T-helper 1 cell treated with Interleukin-12 subunit alpha and Interleukin-12 subunit beta and Interleukin-4 antibody, amounts not matched to agents 30 ng/mL and 1 ng/mL, for 36 hours (primary cell): ENCODE results near the gene TBC1D7. TPM values are rescaled to one million over a fixed set of nuclear protein-coding genes. Genes with fewer than 3 reads are reported as not detected.

Experiments
- intact Hi-C: fragments of 100-400 bp; cut with micrococcal nuclease; formaldehyde crosslinking; loops from one replicate; pipeline ENCODE4 v1.15.1; 2024
- total RNA-seq: library from RNA; stranded (reverse); gene quantifications from 2 replicates; pipeline ENCODE4 v1.2.3, GENCODE V29; 2022

The TBC1D7 gene
- total RNA-seq, 1 donor from 2014 or later = 24.0 TPM

GRCh38 chr6:13327691-13328075 is 654 bp downstream of the TBC1D7 start:
- intact Hi-C loops = loop anchor here (1.0 to 5.0 kb wide), 11 partner anchors 24 to 790 kb away; partner anchors contain the start of genes CD83, GFOD1, MCUR1 and NOL7

- intact Hi-C loops = loop anchor here (5.0 kb wide), 1 partner anchor 791 kb away; the partner anchor contains the start of gene CD83
These were observed 2.2 kb downstream of the TBC1D7 start for GRCh38 chr6:13326031-13326586.

- intact Hi-C loops = no loop called here
These were observed 8.3 kb downstream of the TBC1D7 start for GRCh38 chr6:13319891-13320564.

- intact Hi-C loops = no loop called here
These were observed 9.5 kb downstream of the TBC1D7 start for GRCh38 chr6:13318821-13319220.

DNA sequence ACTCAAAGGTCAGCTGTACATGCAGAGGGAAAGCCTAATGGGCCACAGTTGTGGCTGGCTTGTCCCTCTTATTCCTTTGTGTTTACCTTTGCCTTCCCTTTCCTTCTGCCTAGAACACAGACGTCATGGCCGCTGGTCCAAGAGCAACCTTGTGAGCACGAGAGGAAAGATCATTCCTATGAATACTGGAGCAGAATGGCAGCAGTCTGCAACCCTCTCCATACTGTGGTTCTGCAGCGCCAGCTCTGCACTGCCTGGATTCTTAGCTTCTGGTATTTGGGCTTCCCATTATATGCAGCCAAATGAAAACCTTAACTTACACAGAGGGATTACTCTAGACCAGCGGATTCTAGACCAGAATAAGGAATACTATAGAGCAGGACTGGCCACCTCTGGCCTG is 12.4 kb downstream of the TBC1D7 start:
- intact Hi-C loops = no loop called here

- intact Hi-C loops = no loop called here
These were observed 13.5 kb downstream of the TBC1D7 start for GRCh38 chr6:13314806-13315205.

- intact Hi-C loops = no loop called here
These were observed 17.2 kb downstream of the TBC1D7 start for GRCh38 chr6:13311155-13311554.

GRCh38 chr6:13308332-13308731 is 20.0 kb downstream of the TBC1D7 start:
- intact Hi-C loops = no loop called here

- intact Hi-C loops = no loop called here
These were observed 20.8 kb downstream of the TBC1D7 start for GRCh38 chr6:13307508-13307995.

GRCh38 chr6:13305791-13306190 is 22.5 kb downstream of the TBC1D7 start:
- intact Hi-C loops = no loop called here

GRCh38 chr6:13305288-13305687 is 23.0 kb downstream of the TBC1D7 start:
- intact Hi-C loops = no loop called here

GRCh38 chr6:13304580-13305260 is 23.6 kb downstream of the TBC1D7 start:
- intact Hi-C loops = no loop called here

- intact Hi-C loops = no loop called here
These were observed 24.2 kb downstream of the TBC1D7 start for GRCh38 chr6:13304101-13304500.

DNA sequence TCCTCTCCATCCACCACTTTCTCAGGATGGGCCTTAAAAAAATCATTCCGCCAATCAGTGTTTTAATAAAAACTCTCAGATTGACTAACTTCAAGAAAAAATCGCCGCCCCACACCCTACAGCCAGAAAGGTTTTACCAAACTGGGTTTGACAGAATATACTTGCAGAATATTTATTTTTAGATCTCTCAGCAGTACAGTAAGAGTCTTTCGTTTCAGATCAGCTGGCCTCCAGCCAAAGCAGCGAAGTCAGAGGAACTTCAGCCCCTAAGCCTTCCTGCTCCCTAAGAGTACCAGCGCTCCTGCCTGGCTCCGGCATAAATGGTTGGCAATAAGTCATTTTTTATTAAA is 24.7 kb downstream of the TBC1D7 start:
- intact Hi-C loops = loop anchor here (1.0 kb wide), 3 partner anchors 25 to 271 kb away; partner anchors contain the start of genes SIRT5 and TBC1D7

DNA sequence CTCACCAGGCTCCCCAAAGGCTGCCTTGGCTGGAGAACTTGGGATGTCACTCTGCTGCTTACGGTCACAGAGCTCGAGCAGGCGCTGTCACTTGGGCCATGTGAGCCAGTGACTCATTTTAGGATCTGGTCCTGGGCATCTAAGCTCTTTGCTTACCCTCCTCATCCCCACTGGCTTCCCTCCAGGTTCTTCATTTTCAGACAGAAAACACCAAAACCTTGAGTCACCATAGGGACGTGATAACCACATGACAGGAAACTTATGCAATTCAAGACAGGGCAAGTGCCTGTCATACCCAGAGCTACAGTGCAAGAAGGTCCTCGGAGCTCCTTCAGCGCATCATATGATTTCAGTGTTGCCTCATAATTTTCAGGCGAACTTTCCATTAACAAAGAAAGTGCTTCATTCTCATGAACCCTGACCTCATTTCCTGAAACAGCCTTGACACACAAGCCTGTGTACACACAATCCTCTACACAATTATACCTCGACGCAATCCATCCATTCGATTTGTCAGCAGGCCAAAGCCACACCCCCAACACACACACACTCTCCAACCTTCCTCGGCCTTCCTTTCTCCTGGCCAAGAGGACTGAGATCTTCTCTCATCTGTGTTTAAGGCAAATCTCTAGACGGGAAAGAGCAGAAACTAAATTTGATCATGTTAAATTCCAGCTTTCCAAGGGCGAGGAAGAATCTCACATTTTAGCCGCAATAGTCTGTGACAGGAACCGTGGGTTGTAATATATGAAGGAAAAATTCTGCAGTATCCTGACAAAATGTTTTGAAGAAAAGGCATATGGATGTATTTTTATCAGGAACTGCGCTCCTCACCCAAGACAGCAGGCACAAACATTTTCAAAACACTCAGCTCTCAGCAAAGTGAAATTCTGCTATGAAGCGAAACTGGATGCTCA is 25.3 kb downstream of the TBC1D7 start:
- intact Hi-C loops = loop anchor here (1.0 kb wide), 5 partner anchors 25 to 271 kb away; partner anchors contain the start of genes SIRT5 and TBC1D7

DNA sequence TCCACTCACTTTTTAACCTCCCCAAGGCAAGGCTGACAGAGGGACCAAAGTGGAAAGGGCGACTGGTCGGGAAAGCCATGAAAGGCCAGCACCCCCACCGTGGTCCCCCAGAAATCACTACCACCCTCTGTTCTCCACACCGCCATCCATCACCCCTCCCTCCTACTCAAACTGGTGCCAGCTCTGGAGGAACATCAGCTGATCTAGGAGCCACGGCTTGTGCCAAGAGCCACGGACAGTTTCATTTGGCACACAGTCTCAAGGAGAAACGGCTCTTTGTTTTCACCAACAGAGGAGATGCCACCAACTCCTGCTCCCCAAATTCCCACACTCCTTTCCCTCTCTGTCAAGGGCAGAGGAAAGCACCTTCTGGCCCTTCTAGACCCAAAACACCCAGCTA is 26.0 kb downstream of the TBC1D7 start:
- intact Hi-C loops = loop anchor here (1.0 kb wide), 2 partner anchors 29 to 53 kb away; no protein-coding TSS in a partner anchor

GRCh38 chr6:13300643-13301590 is 27.4 kb downstream of the TBC1D7 start:
- intact Hi-C loops = no loop called here

DNA sequence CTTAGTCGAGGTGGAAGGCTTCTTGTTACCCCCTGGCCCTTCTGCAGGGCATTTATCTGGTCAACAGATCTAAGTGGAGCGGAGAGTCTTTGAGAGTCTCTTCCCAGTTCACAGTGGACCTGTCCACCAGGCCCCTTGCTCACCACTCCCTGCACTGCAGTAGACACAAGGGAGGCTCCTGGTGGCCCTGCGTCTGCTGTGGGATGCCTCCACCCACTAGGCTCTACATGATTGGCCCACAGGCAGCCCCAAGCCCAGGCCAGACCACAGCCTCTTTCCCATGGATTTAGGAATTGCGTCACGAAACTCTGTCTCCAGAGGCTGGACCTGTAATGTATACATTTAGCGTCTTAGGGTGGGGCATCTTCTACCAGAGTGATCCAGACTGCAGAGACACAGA is 28.4 kb downstream of the TBC1D7 start:
- intact Hi-C loops = no loop called here

DNA sequence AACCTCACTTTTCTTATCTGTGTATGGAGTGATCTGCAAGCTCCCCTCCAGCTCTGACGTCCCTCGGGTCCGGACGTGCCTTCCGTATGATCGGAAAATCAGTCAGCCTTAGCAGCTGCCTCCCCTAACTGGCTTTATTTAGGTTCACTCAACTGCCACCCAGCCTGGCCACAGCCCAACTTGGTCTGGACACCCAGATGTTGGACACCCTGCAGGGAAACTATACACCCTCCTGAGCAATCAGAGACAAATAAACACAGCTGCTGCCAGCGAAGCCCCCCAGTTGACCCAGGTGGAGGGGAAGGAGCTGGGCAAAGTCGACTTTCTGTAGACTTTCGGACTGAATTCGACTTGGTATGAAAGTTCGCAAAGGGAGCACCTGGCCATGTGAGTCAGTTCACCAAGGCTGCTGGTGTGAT is 28.9 kb downstream of the TBC1D7 start:
- intact Hi-C loops = no loop called here

GRCh38 chr6:13298446-13298845 is 29.9 kb downstream of the TBC1D7 start:
- intact Hi-C loops = no loop called here
